Measurements from ENCODE around the gene AKAP17A. TPM values are rescaled to one million over a fixed set of nuclear protein-coding genes. Genes with fewer than 3 reads are reported as not detected.

AKAP17A gene
- total and polyA plus RNA-seq, 4 donors, result 5.2 to 49.1 (median 19.2) TPM

DNA sequence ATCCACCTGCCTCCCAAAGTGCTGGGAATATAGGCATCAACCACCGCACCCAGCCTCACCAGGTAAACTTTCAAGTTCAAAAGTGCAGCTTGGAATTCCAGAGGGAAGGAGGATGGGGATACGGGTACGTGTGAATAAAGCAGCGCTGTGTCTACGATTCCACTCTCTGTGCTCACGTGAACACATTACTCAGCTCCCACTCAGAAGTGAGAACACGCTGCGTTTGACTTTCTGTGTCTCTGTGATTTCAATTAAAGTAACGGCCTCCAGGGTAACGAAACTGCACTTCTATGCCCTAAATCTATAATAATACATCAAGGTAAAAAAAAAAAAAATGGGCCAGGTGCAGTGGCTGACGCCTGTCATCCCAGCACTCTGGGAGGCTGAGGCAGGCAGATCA is 15.1 kb downstream of the AKAP17A start:
- TF ChIP-seq NR2F2 (IDR thresholded peaks at IDR 0.05), result no peak
- no peak for TF ChIP-seq FOXA2 (IDR thresholded peaks at IDR 0.05)
- TF ChIP-seq TAF1 (conservative IDR thresholded peaks at IDR 0.05), result no peak
- TF ChIP-seq RXRA (IDR thresholded peaks at IDR 0.05), result no peak
- TF ChIP-seq RAD21 (IDR thresholded peaks at IDR 0.05), result no peak
- no peak for TF ChIP-seq GABPA (IDR thresholded peaks at IDR 0.05 in 1 of 2, conservative IDR thresholded peaks at IDR 0.05 in 1 of 2)
- TF ChIP-seq EGR1 (IDR thresholded peaks at IDR 0.05; ENCODE audit: low read depth in 2 of 2), result no peak
- TF ChIP-seq HNF4G (IDR thresholded peaks at IDR 0.05), result no peak
- TF ChIP-seq, protein P1, sequence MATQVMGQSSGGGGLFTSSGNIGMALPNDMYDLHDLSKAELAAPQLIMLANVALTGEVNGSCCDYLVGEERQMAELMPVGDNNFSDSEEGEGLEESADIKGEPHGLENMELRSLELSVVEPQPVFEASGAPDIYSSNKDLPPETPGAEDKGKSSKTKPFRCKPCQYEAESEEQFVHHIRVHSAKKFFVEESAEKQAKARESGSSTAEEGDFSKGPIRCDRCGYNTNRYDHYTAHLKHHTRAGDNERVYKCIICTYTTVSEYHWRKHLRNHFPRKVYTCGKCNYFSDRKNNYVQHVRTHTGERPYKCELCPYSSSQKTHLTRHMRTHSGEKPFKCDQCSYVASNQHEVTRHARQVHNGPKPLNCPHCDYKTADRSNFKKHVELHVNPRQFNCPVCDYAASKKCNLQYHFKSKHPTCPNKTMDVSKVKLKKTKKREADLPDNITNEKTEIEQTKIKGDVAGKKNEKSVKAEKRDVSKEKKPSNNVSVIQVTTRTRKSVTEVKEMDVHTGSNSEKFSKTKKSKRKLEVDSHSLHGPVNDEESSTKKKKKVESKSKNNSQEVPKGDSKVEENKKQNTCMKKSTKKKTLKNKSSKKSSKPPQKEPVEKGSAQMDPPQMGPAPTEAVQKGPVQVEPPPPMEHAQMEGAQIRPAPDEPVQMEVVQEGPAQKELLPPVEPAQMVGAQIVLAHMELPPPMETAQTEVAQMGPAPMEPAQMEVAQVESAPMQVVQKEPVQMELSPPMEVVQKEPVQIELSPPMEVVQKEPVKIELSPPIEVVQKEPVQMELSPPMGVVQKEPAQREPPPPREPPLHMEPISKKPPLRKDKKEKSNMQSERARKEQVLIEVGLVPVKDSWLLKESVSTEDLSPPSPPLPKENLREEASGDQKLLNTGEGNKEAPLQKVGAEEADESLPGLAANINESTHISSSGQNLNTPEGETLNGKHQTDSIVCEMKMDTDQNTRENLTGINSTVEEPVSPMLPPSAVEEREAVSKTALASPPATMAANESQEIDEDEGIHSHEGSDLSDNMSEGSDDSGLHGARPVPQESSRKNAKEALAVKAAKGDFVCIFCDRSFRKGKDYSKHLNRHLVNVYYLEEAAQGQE (IDR thresholded peaks at IDR 0.05), result no peak
- TF ChIP-seq HNF4A (conservative IDR thresholded peaks at IDR 0.05), result no peak
- no peak for TF ChIP-seq JUND (IDR thresholded peaks at IDR 0.05)
- no peak for TF ChIP-seq YY1 (IDR thresholded peaks at IDR 0.05)
- TF ChIP-seq, protein P2, sequence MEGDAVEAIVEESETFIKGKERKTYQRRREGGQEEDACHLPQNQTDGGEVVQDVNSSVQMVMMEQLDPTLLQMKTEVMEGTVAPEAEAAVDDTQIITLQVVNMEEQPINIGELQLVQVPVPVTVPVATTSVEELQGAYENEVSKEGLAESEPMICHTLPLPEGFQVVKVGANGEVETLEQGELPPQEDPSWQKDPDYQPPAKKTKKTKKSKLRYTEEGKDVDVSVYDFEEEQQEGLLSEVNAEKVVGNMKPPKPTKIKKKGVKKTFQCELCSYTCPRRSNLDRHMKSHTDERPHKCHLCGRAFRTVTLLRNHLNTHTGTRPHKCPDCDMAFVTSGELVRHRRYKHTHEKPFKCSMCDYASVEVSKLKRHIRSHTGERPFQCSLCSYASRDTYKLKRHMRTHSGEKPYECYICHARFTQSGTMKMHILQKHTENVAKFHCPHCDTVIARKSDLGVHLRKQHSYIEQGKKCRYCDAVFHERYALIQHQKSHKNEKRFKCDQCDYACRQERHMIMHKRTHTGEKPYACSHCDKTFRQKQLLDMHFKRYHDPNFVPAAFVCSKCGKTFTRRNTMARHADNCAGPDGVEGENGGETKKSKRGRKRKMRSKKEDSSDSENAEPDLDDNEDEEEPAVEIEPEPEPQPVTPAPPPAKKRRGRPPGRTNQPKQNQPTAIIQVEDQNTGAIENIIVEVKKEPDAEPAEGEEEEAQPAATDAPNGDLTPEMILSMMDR (IDR thresholded peaks at IDR 0.05; ENCODE audit: low read depth, low read length, missing input control), result no peak
- 96% methylated on average over 11 of the region's 11 CpGs for WGBS
- Histone ChIP-seq H3K4me1 (ENCODE audit: control insufficient read depth in 4 of 4, insufficient read depth in 4 of 4, low read length in 3 of 4) (no peaks in the 10 kb centered on the region), H3K9ac (ENCODE audit: low read depth in 1 of 2, low read length in 2 of 2) (no peak overlapping the region), H3K4me3 (ENCODE audit: low read depth in 1 of 3, low read length in 3 of 3) (no peak overlapping the region), H3K9me3 (ENCODE audit: control insufficient read depth in 4 of 4, low read length in 3 of 4) (no peaks in the 10 kb centered on the region), H3K36me3 (ENCODE audit: control insufficient read depth in 4 of 4, insufficient read depth in 3 of 4, low read depth in 1 of 4, low read length in 3 of 4) (peaks cover 4 to 19% (median 15%) of the 10 kb centered on the region in 4 donors), H3K27me3 (ENCODE audit: control insufficient read depth in 4 of 4, insufficient read depth in 4 of 4, low read length in 3 of 4) (no peaks in the 10 kb centered on the region), H3K27ac (ENCODE audit: low read depth in 1 of 2, low read length in 2 of 2) (no peak overlapping the region)
- DNase-seq (ENCODE audit: low spot score), result no peak

DNA sequence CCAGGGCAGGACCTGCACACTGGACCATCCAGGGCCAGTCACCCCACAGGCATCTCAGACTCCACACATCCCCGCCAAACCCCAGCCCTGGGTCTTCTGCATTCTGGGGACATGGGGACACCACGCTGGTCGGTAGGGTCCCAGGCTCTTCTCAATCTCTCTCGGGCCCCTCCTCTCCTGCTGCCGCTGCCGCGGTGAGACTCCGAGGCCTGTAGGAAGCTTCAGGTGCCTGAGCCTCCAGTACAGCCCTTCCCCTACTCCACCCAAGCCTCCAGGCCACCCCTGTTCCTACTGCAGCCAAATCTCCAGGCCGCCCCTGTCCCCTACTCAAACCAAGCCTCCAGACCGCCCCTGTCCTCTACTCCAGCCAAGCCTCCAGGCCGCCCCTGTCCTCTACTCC is 17.9 kb downstream of the AKAP17A start:
- Histone ChIP-seq H3K4me1 (ENCODE audit: control insufficient read depth in 4 of 4, insufficient read depth in 4 of 4, low read length in 3 of 4) (no peaks in the 10 kb centered on the region), H3K4me3 (ENCODE audit: low read depth in 1 of 3, low read length in 3 of 3) (no peak overlapping the region), H3K9me3 (ENCODE audit: control insufficient read depth in 4 of 4, low read length in 3 of 4) (no peaks in the 10 kb centered on the region), H3K9ac (ENCODE audit: low read depth in 1 of 2, low read length in 2 of 2) (no peak overlapping the region), H3K27me3 (ENCODE audit: control insufficient read depth in 4 of 4, insufficient read depth in 4 of 4, low read length in 3 of 4) (no peaks in the 10 kb centered on the region), H3K27ac (ENCODE audit: low read depth in 1 of 2, low read length in 2 of 2) (no peak overlapping the region), H3K36me3 (ENCODE audit: control insufficient read depth in 4 of 4, insufficient read depth in 3 of 4, low read depth in 1 of 4, low read length in 3 of 4) (peaks cover 0 to under 1% (median 0%) of the 10 kb centered on the region in 4 donors)
- 88% methylated on average over 11 of the region's 11 CpGs for WGBS
- DNase-seq (ENCODE audit: low spot score), result no peak
- TF ChIP-seq NR2F2 (IDR thresholded peaks at IDR 0.05) (no peak), SP1 (IDR thresholded peaks at IDR 0.05) (no peak), JUND (IDR thresholded peaks at IDR 0.05) (no peak), FOXA2 (IDR thresholded peaks at IDR 0.05) (no peak), HNF4A (conservative IDR thresholded peaks at IDR 0.05) (no peak), HNF4G (IDR thresholded peaks at IDR 0.05) (no peak), RAD21 (IDR thresholded peaks at IDR 0.05) (no peak), GABPA (IDR thresholded peaks at IDR 0.05 in 1 of 2, conservative IDR thresholded peaks at IDR 0.05 in 1 of 2) (no peak), FOXA1 (IDR thresholded peaks at IDR 0.05) (no peak), TAF1 (conservative IDR thresholded peaks at IDR 0.05) (no peak), EGR1 (IDR thresholded peaks at IDR 0.05; ENCODE audit: low read depth in 2 of 2) (no peak), RXRA (IDR thresholded peaks at IDR 0.05) (no peak), YY1 (IDR thresholded peaks at IDR 0.05) (no peak)
- TF ChIP-seq, protein P3, sequence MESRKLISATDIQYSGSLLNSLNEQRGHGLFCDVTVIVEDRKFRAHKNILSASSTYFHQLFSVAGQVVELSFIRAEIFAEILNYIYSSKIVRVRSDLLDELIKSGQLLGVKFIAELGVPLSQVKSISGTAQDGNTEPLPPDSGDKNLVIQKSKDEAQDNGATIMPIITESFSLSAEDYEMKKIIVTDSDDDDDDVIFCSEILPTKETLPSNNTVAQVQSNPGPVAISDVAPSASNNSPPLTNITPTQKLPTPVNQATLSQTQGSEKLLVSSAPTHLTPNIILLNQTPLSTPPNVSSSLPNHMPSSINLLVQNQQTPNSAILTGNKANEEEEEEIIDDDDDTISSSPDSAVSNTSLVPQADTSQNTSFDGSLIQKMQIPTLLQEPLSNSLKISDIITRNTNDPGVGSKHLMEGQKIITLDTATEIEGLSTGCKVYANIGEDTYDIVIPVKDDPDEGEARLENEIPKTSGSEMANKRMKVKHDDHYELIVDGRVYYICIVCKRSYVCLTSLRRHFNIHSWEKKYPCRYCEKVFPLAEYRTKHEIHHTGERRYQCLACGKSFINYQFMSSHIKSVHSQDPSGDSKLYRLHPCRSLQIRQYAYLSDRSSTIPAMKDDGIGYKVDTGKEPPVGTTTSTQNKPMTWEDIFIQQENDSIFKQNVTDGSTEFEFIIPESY (IDR thresholded peaks at IDR 0.05), result no peak
- TF ChIP-seq, protein P4, sequence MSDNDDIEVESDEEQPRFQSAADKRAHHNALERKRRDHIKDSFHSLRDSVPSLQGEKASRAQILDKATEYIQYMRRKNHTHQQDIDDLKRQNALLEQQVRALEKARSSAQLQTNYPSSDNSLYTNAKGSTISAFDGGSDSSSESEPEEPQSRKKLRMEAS (IDR thresholded peaks at IDR 0.05), result no peak
- TF ChIP-seq, protein P5, sequence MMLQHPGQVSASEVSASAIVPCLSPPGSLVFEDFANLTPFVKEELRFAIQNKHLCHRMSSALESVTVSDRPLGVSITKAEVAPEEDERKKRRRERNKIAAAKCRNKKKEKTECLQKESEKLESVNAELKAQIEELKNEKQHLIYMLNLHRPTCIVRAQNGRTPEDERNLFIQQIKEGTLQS (IDR thresholded peaks at IDR 0.05), result no peak
- TF ChIP-seq, protein P2 (IDR thresholded peaks at IDR 0.05; ENCODE audit: low read depth, low read length, missing input control), result no peak
